ENCODE measurements around the gene GRAMD1B.

DNA sequence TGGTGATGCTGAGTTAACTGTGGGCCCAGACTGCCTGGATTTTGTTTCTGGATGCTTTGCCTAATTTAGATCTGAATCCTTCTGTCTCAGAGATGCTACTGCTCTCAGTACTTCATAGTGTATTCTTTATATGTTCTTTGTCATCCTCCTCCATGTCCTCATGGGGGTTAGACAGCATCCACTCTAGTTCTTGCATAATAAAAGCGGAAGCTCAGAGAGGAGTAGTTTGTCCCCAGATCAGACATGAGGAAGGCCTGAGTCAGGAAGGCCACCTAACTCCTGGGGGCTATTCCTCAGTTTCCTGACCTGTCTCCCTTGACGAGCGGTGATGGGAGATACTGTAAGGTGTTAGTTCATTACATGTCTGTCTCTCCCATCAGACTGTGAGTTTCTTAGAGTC, 134.2 kb downstream of the GRAMD1B start:
- TF ChIP-seq, protein P1, sequence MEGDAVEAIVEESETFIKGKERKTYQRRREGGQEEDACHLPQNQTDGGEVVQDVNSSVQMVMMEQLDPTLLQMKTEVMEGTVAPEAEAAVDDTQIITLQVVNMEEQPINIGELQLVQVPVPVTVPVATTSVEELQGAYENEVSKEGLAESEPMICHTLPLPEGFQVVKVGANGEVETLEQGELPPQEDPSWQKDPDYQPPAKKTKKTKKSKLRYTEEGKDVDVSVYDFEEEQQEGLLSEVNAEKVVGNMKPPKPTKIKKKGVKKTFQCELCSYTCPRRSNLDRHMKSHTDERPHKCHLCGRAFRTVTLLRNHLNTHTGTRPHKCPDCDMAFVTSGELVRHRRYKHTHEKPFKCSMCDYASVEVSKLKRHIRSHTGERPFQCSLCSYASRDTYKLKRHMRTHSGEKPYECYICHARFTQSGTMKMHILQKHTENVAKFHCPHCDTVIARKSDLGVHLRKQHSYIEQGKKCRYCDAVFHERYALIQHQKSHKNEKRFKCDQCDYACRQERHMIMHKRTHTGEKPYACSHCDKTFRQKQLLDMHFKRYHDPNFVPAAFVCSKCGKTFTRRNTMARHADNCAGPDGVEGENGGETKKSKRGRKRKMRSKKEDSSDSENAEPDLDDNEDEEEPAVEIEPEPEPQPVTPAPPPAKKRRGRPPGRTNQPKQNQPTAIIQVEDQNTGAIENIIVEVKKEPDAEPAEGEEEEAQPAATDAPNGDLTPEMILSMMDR (conservative IDR thresholded peaks at IDR 0.05) = no peak
- TF ChIP-seq EZH2 (IDR thresholded peaks at IDR 0.05; ENCODE audit: low read depth) = no peak
